ENCODE measurements around the gene INHBE.

The INHBE gene

GRCh38 chr12:57487597-57488401 is 32.7 kb downstream of the INHBE start, which contains the start of gene MARS1 (continued):
- TF ChIP-seq ZSCAN18 (tag by site-specific recombination; IDR thresholded peaks at IDR 0.05) (no peak), ZFP41 (tag by site-specific recombination; IDR thresholded peaks at IDR 0.05; ENCODE audit: borderline replicate concordance) (no peak), ZFP69B (tag by site-specific recombination; IDR thresholded peaks at IDR 0.05) (0 out of 2 replicates have a peak, but pooled peaks have one; percentile 18), ZNF596 (tag by site-specific recombination; IDR thresholded peaks at IDR 0.05) (no peak), KLF10 (tag by site-specific recombination; IDR thresholded peaks at IDR 0.05) (peak; percentile 52; the same call in 1 of the 2 replicates), ZNF529 (tag by site-specific recombination; IDR thresholded peaks at IDR 0.05; ENCODE audit: insufficient replicate concordance) (no peak), ZBTB44 (tag by site-specific recombination; IDR thresholded peaks at IDR 0.05) (no peak), ZNF555 (tag by site-specific recombination; conservative IDR thresholded peaks at IDR 0.05) (no peak), ZNF621 (tag by site-specific recombination; IDR thresholded peaks at IDR 0.05) (no peak), ZNF221 (tag by site-specific recombination; IDR thresholded peaks at IDR 0.05; ENCODE audit: borderline replicate concordance) (no peak), BCL11A (tag by site-specific recombination; IDR thresholded peaks at IDR 0.05; ENCODE audit: low read depth) (no peak), ELK4 (IDR thresholded peaks at IDR 0.05; ENCODE audit: borderline replicate concordance, low read depth, low read length) (no peak), ZNF473 (tag by site-specific recombination; IDR thresholded peaks at IDR 0.05) (no peak), ZNF624 (tag by site-specific recombination; IDR thresholded peaks at IDR 0.05) (no peak), ZNF274 (IDR thresholded peaks at IDR 0.05; ENCODE audit: low read length) (no peak), ZNF274 (tag by site-specific recombination; IDR thresholded peaks at IDR 0.05; ENCODE audit: borderline replicate concordance) (no peak), ZSCAN4 (tag by site-specific recombination; IDR thresholded peaks at IDR 0.05) (no peak), ZNF292 (tag by site-specific recombination; IDR thresholded peaks at IDR 0.05; ENCODE audit: borderline replicate concordance, low read depth) (no peak), ZNF677 (tag by site-specific recombination; IDR thresholded peaks at IDR 0.05) (no peak), WT1 (tag by site-specific recombination; IDR thresholded peaks at IDR 0.05) (peak; percentile 14; the same call in 1 of the 2 replicates), ZBTB17 (tag by site-specific recombination; IDR thresholded peaks at IDR 0.05) (peak; percentile 89), ZNF791 (tag by site-specific recombination; IDR thresholded peaks at IDR 0.05) (no peak), ZNF121 (tag by site-specific recombination; IDR thresholded peaks at IDR 0.05) (no peak), ZNF792 (tag by site-specific recombination; IDR thresholded peaks at IDR 0.05) (no peak), ZBTB48 (tag by site-specific recombination; IDR thresholded peaks at IDR 0.05) (no peak), ZNF433 (tag by site-specific recombination; IDR thresholded peaks at IDR 0.05; ENCODE audit: low read depth) (no peak), ZNF26 (tag by site-specific recombination; IDR thresholded peaks at IDR 0.05) (no peak), PRDM1 (tag by site-specific recombination; IDR thresholded peaks at IDR 0.05) (0 out of 2 replicates have a peak, but pooled peaks have one; percentile 17), ZNF175 (tag by site-specific recombination; IDR thresholded peaks at IDR 0.05) (no peak), ZNF248 (tag by site-specific recombination; IDR thresholded peaks at IDR 0.05) (no peak)
- TF ChIP-seq, protein P1, sequence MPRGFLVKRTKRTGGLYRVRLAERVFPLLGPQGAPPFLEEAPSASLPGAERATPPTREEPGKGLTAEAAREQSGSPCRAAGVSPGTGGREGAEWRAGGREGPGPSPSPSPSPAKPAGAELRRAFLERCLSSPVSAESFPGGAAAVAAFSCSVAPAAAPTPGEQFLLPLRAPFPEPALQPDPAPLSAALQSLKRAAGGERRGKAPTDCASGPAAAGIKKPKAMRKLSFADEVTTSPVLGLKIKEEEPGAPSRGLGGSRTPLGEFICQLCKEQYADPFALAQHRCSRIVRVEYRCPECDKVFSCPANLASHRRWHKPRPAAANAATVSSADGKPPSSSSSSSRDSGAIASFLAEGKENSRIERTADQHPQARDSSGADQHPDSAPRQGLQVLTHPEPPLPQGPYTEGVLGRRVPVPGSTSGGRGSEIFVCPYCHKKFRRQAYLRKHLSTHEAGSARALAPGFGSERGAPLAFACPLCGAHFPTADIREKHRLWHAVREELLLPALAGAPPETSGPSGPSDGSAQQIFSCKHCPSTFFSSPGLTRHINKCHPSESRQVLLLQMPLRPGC (tag by site-specific recombination; IDR thresholded peaks at IDR 0.05) = no peak; the same call in 1 of the 2 replicates

Measured in HEK293 (cell line).